ENCODE results near the gene KCNIP4. TPM values are rescaled to one million over a fixed set of nuclear protein-coding genes. Genes with fewer than 3 reads are reported as not detected.
A peak's percentile ranks its signal among the peaks of the same experiment; 100 is the strongest.

KCNIP4 gene
- polyA plus RNA-seq, 4 donors: 1.3 to 3.7 TPM; not detected in 2

GRCh38 chr4:20889901-20890300 is 1058.7 kb downstream of the KCNIP4 start:
- no peak for FAIRE-seq
- Histone ChIP-seq H3K27ac (ENCODE audit: low read depth in 1 of 3, low read length in 2 of 3) (no peak overlapping the region), H3K36me3 (ENCODE audit: control insufficient read depth in 3 of 3, insufficient read depth in 2 of 3, low read depth in 1 of 3, low read length in 3 of 3) (no peaks in the 10 kb centered on the region), H3K4me3 (ENCODE audit: low read depth in 1 of 3, low read length in 3 of 3) (no peak overlapping the region), H3K9me3 (ENCODE audit: control insufficient read depth in 2 of 2, insufficient read depth in 1 of 2, low read depth in 1 of 2, low read length in 1 of 2) (no peaks in the 10 kb centered on the region), H3K4me1 (ENCODE audit: control insufficient read depth in 3 of 3, insufficient read depth in 2 of 3, low read depth in 1 of 3, low read length in 2 of 3) (no peaks in the 10 kb centered on the region), H3K27me3 (ENCODE audit: control insufficient read depth in 3 of 3, insufficient read depth in 3 of 3, low read length in 3 of 3) (no peaks in the 10 kb centered on the region)
- WGBS, 3 donors: 57 to 61% (median 61%) methylated on average over 3 of the region's 3 CpGs
- DNase-seq: no peak

GRCh38 chr4:20883677-20884076 is 1064.9 kb downstream of the KCNIP4 start:
- FAIRE-seq: no peak
- WGBS, 3 donors: 72 to 89% (median 75%) methylated on average over 3 of the region's 3 CpGs
- no peak for DNase-seq

GRCh38 chr4:20883231-20883630 is 1065.3 kb downstream of the KCNIP4 start:
- Histone ChIP-seq H3K27me3 (ENCODE audit: control insufficient read depth in 3 of 3, insufficient read depth in 3 of 3, low read length in 3 of 3) (no peaks in the 10 kb centered on the region), H3K9me3 (ENCODE audit: control insufficient read depth in 2 of 2, insufficient read depth in 1 of 2, low read depth in 1 of 2, low read length in 1 of 2) (peaks cover 0 to 2% of the 10 kb centered on the region in 2 donors), H3K4me3 (ENCODE audit: low read depth in 1 of 3, low read length in 3 of 3) (no peak overlapping the region), H3K27ac (ENCODE audit: low read depth in 1 of 3, low read length in 2 of 3) (no peak overlapping the region), H3K4me1 (ENCODE audit: control insufficient read depth in 3 of 3, insufficient read depth in 2 of 3, low read depth in 1 of 3, low read length in 2 of 3) (no peaks in the 10 kb centered on the region), H3K36me3 (ENCODE audit: control insufficient read depth in 3 of 3, insufficient read depth in 2 of 3, low read depth in 1 of 3, low read length in 3 of 3) (no peaks in the 10 kb centered on the region)
- FAIRE-seq (no peak), DNase-seq (peak in 1 of 2 donors; percentile 2)
- WGBS, 3 donors: 28 to 59% (median 40%) methylated on average over 5 of the region's 5 CpGs

More at GRCh38 chr4:20883677-20884076, 1064.9 kb downstream of the KCNIP4 start:
- Histone ChIP-seq H3K27me3 (ENCODE audit: control insufficient read depth in 3 of 3, insufficient read depth in 3 of 3, low read length in 3 of 3) (no peaks in the 10 kb centered on the region), H3K36me3 (ENCODE audit: control insufficient read depth in 3 of 3, insufficient read depth in 2 of 3, low read depth in 1 of 3, low read length in 3 of 3) (no peaks in the 10 kb centered on the region), H3K9me3 (ENCODE audit: control insufficient read depth in 2 of 2, insufficient read depth in 1 of 2, low read depth in 1 of 2, low read length in 1 of 2) (peaks cover 0 to 2% of the 10 kb centered on the region in 2 donors), H3K4me1 (ENCODE audit: control insufficient read depth in 3 of 3, insufficient read depth in 2 of 3, low read depth in 1 of 3, low read length in 2 of 3) (no peaks in the 10 kb centered on the region), H3K4me3 (ENCODE audit: low read depth in 1 of 3, low read length in 3 of 3) (no peak overlapping the region), H3K27ac (ENCODE audit: low read depth in 1 of 3, low read length in 2 of 3) (no peak overlapping the region)

- Histone ChIP-seq H3K36me3 (ENCODE audit: control insufficient read depth in 3 of 3, insufficient read depth in 2 of 3, low read depth in 1 of 3, low read length in 3 of 3) (no peaks in the 10 kb centered on the region), H3K4me3 (ENCODE audit: low read depth in 1 of 3, low read length in 3 of 3) (no peak overlapping the region), H3K27ac (ENCODE audit: low read depth in 1 of 3, low read length in 2 of 3) (no peak overlapping the region), H3K9me3 (ENCODE audit: control insufficient read depth in 2 of 2, insufficient read depth in 1 of 2, low read depth in 1 of 2, low read length in 1 of 2) (peaks cover 0 to 2% of the 10 kb centered on the region in 2 donors), H3K4me1 (ENCODE audit: control insufficient read depth in 3 of 3, insufficient read depth in 2 of 3, low read depth in 1 of 3, low read length in 2 of 3) (no peaks in the 10 kb centered on the region), H3K27me3 (ENCODE audit: control insufficient read depth in 3 of 3, insufficient read depth in 3 of 3, low read length in 3 of 3) (no peaks in the 10 kb centered on the region)
- FAIRE-seq: no peak
- WGBS, 3 donors: 57 to 65% (median 60%) methylated on average over 11 of the region's 11 CpGs
- DNase-seq: no peak
These were observed 1066.1 kb downstream of the KCNIP4 start for GRCh38 chr4:20882500-20882899.

GRCh38 chr4:20881658-20882057 is 1066.9 kb downstream of the KCNIP4 start:
- no peaks in the 10 kb centered on the region for H3K4me1 ChIP-seq (ENCODE audit: control insufficient read depth in 3 of 3, insufficient read depth in 2 of 3, low read depth in 1 of 3, low read length in 2 of 3)
- DNase-seq: no peak
- no peak for FAIRE-seq
- no peaks in the 10 kb centered on the region for H3K27me3 ChIP-seq (ENCODE audit: control insufficient read depth in 3 of 3, insufficient read depth in 3 of 3, low read length in 3 of 3)
- no peaks in the 10 kb centered on the region for H3K36me3 ChIP-seq (ENCODE audit: control insufficient read depth in 3 of 3, insufficient read depth in 2 of 3, low read depth in 1 of 3, low read length in 3 of 3)
- 69 to 88% (median 71%) methylated on average over 2 of the region's 2 CpGs for WGBS, 3 donors
- no peak overlapping the region for H3K27ac ChIP-seq (ENCODE audit: low read depth in 1 of 3, low read length in 2 of 3)
- no peak overlapping the region for H3K4me3 ChIP-seq (ENCODE audit: low read depth in 1 of 3, low read length in 3 of 3)
- H3K9me3 ChIP-seq (ENCODE audit: control insufficient read depth in 2 of 2, insufficient read depth in 1 of 2, low read depth in 1 of 2, low read length in 1 of 2): peaks cover 0 to 2% of the 10 kb centered on the region in 2 donors

- Histone ChIP-seq H3K9me3 (ENCODE audit: control insufficient read depth in 2 of 2, insufficient read depth in 1 of 2, low read depth in 1 of 2, low read length in 1 of 2) (peaks cover 0 to 2% of the 10 kb centered on the region in 2 donors), H3K27me3 (ENCODE audit: control insufficient read depth in 3 of 3, insufficient read depth in 3 of 3, low read length in 3 of 3) (no peaks in the 10 kb centered on the region)
These were observed 1069.8 kb downstream of the KCNIP4 start for GRCh38 chr4:20878806-20879205.

GRCh38 chr4:20870436-20870835 is 1078.1 kb downstream of the KCNIP4 start:
- Histone ChIP-seq H3K9me3 (ENCODE audit: control insufficient read depth in 2 of 2, insufficient read depth in 1 of 2, low read depth in 1 of 2, low read length in 1 of 2) (no peaks in the 10 kb centered on the region), H3K27ac (ENCODE audit: low read depth in 1 of 3, low read length in 2 of 3) (no peak overlapping the region), H3K27me3 (ENCODE audit: control insufficient read depth in 3 of 3, insufficient read depth in 3 of 3, low read length in 3 of 3) (no peaks in the 10 kb centered on the region), H3K4me1 (ENCODE audit: control insufficient read depth in 3 of 3, insufficient read depth in 2 of 3, low read depth in 1 of 3, low read length in 2 of 3) (no peaks in the 10 kb centered on the region), H3K4me3 (ENCODE audit: low read depth in 1 of 3, low read length in 3 of 3) (no peak overlapping the region), H3K36me3 (ENCODE audit: control insufficient read depth in 3 of 3, insufficient read depth in 2 of 3, low read depth in 1 of 3, low read length in 3 of 3) (no peaks in the 10 kb centered on the region)
- FAIRE-seq: no peak
- no peak for DNase-seq
- 74 to 88% (median 83%) methylated on average over 1 of the region's 1 CpG for WGBS, 3 donors

More at GRCh38 chr4:20878806-20879205, 1069.8 kb downstream of the KCNIP4 start:
- FAIRE-seq: no peak
- H3K36me3 ChIP-seq (ENCODE audit: control insufficient read depth in 3 of 3, insufficient read depth in 2 of 3, low read depth in 1 of 3, low read length in 3 of 3): no peaks in the 10 kb centered on the region
- no peak overlapping the region for H3K4me3 ChIP-seq (ENCODE audit: low read depth in 1 of 3, low read length in 3 of 3)
- no peaks in the 10 kb centered on the region for H3K4me1 ChIP-seq (ENCODE audit: control insufficient read depth in 3 of 3, insufficient read depth in 2 of 3, low read depth in 1 of 3, low read length in 2 of 3)
- 63 to 75% (median 73%) methylated on average over 5 of the region's 5 CpGs for WGBS, 3 donors
- H3K27ac ChIP-seq (ENCODE audit: low read depth in 1 of 3, low read length in 2 of 3): no peak overlapping the region
- no peak for DNase-seq

- FAIRE-seq: no peak
- no peaks in the 10 kb centered on the region for H3K4me1 ChIP-seq (ENCODE audit: control insufficient read depth in 3 of 3, insufficient read depth in 2 of 3, low read depth in 1 of 3, low read length in 2 of 3)
- no peaks in the 10 kb centered on the region for H3K36me3 ChIP-seq (ENCODE audit: control insufficient read depth in 3 of 3, insufficient read depth in 2 of 3, low read depth in 1 of 3, low read length in 3 of 3)
- peaks cover 0 to 3% of the 10 kb centered on the region in 2 donors for H3K9me3 ChIP-seq (ENCODE audit: control insufficient read depth in 2 of 2, insufficient read depth in 1 of 2, low read depth in 1 of 2, low read length in 1 of 2)
- no peaks in the 10 kb centered on the region for H3K27me3 ChIP-seq (ENCODE audit: control insufficient read depth in 3 of 3, insufficient read depth in 3 of 3, low read length in 3 of 3)
- DNase-seq: no peak
- WGBS, 3 donors: 24 to 42% (median 27%) methylated on average over 1 of the region's 1 CpG
- H3K27ac ChIP-seq (ENCODE audit: low read depth in 1 of 3, low read length in 2 of 3): no peak overlapping the region
- no peak overlapping the region for H3K4me3 ChIP-seq (ENCODE audit: low read depth in 1 of 3, low read length in 3 of 3)
These were observed 1080.5 kb downstream of the KCNIP4 start for GRCh38 chr4:20868108-20868507.

GRCh38 chr4:20860878-20861277 is 1087.7 kb downstream of the KCNIP4 start:
- Histone ChIP-seq H3K9me3 (ENCODE audit: control insufficient read depth in 2 of 2, insufficient read depth in 1 of 2, low read depth in 1 of 2, low read length in 1 of 2) (peaks cover 0 to 4% of the 10 kb centered on the region in 2 donors), H3K36me3 (ENCODE audit: control insufficient read depth in 3 of 3, insufficient read depth in 2 of 3, low read depth in 1 of 3, low read length in 3 of 3) (no peaks in the 10 kb centered on the region), H3K4me1 (ENCODE audit: control insufficient read depth in 3 of 3, insufficient read depth in 2 of 3, low read depth in 1 of 3, low read length in 2 of 3) (no peaks in the 10 kb centered on the region), H3K4me3 (ENCODE audit: low read depth in 1 of 3, low read length in 3 of 3) (no peak overlapping the region), H3K27me3 (ENCODE audit: control insufficient read depth in 3 of 3, insufficient read depth in 3 of 3, low read length in 3 of 3) (no peaks in the 10 kb centered on the region), H3K27ac (ENCODE audit: low read depth in 1 of 3, low read length in 2 of 3) (no peak overlapping the region)
- 60 to 65% (median 63%) methylated on average over 3 of the region's 3 CpGs for whole genome bisulfite sequencing, 3 donors
- DNase-seq: no peak
- no peak for FAIRE-seq
